Measurements from ENCODE around the gene GNG7. TPM values are rescaled to one million over a fixed set of nuclear protein-coding genes. Genes with fewer than 3 reads are reported as not detected.
"Not testable (repeated sequence)": the region's sequence is repeated elsewhere in the genome, so short reads cannot be mapped to it uniquely, and the experiment has no call there.

GNG7 gene
- total RNA-seq, 2 donors from 2014 or later, result 2.1 to 4.5 TPM

DNA sequence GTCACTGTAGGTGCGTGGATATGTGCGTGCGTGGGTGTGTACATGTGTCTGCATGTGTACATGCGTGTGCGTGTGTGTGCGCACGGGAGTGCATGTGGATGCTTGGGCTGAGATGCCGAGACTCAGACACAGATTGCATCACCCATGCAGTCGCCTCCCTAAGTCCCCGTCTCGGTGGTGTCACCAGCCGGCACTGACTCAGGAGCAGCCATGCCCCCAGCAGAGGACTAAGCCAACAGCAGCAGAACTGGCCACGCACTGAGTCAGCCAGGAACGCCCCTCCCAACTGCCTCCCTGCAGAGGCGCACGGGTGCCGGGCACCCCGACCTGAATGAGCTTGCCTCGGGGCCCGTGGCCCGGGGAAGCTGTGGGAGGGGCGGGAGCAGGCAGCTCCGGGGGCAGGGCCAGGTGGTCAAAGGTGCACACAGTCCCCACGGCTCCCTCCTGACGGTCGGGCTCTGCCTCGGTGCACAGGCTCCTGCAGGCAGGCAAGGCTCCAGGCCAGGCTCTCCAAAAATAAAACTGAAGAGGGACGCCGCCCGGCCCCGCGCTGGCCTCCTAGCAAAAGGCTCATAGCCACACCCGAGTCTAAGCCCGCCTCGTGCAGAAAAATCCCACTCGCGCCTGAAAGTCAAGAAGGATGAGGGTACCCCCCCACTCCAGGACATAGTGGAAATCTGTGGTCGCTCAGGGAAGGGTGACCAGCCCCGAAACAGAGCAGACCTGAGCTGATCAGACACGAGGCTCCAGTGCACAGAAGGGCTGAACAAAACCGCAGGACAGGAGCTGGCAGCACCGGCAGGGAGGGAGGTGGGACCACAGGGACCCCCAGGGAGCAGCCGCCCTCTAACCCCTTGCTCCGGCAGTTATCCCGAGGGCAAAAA, 177.4 kb downstream of the GNG7 start:
- ATAC-seq (no peak), DNase-seq (no peak)
- Mint-ChIP-seq H3K27ac (no peak overlapping the region), H3K36me3 (ENCODE audit: low read depth) (no peaks in the 10 kb centered on the region), H3K4me3 (no peak overlapping the region), H3K4me1 (no peaks in the 10 kb centered on the region), H3K27me3 (no peaks in the 10 kb centered on the region)
- no peaks in the 10 kb centered on the region for H3K9me3 ChIP-seq (ENCODE audit: control insufficient read depth, low read length, poor library complexity, severe bottlenecking)

- H3K36me3 Mint-ChIP-seq (ENCODE audit: low read depth), result no peaks in the 10 kb centered on the region
- no peak overlapping the region for H3K27ac Mint-ChIP-seq
- no peak for DNase-seq
- no peaks in the 10 kb centered on the region for H3K9me3 ChIP-seq (ENCODE audit: control insufficient read depth, low read length, poor library complexity, severe bottlenecking)
- no peaks in the 10 kb centered on the region for H3K4me1 Mint-ChIP-seq
- no peak overlapping the region for H3K4me3 Mint-ChIP-seq
- no peaks in the 10 kb centered on the region for H3K27me3 Mint-ChIP-seq
- no peak for ATAC-seq
These were observed 178.1 kb downstream of the GNG7 start for GRCh38 chr19:2524361-2524839.

GRCh38 chr19:2523630-2524311, 178.7 kb downstream of the GNG7 start:
- H3K27ac Mint-ChIP-seq, result no peak overlapping the region
- no peak for ATAC-seq

GRCh38 chr19:2519482-2519881, 183.0 kb downstream of the GNG7 start:
- H3K4me3 Mint-ChIP-seq, result no peak overlapping the region
- DNase-seq, result no peak
- ATAC-seq, result no peak
- H3K4me1 Mint-ChIP-seq, result peaks cover 4% of the 10 kb centered on the region
- no peaks in the 10 kb centered on the region for H3K36me3 Mint-ChIP-seq (ENCODE audit: low read depth)
- no peak overlapping the region for H3K27ac Mint-ChIP-seq
- no peaks in the 10 kb centered on the region for H3K9me3 ChIP-seq (ENCODE audit: control insufficient read depth, low read length, poor library complexity, severe bottlenecking)
- no peaks in the 10 kb centered on the region for H3K27me3 Mint-ChIP-seq

More at GRCh38 chr19:2523630-2524311, 178.7 kb downstream of the GNG7 start:
- H3K9me3 ChIP-seq (ENCODE audit: control insufficient read depth, low read length, poor library complexity, severe bottlenecking), result no peaks in the 10 kb centered on the region
- Mint-ChIP-seq H3K36me3 (ENCODE audit: low read depth) (no peaks in the 10 kb centered on the region), H3K27me3 (no peaks in the 10 kb centered on the region), H3K4me1 (no peaks in the 10 kb centered on the region), H3K4me3 (no peak overlapping the region)
- no peak for DNase-seq

DNA sequence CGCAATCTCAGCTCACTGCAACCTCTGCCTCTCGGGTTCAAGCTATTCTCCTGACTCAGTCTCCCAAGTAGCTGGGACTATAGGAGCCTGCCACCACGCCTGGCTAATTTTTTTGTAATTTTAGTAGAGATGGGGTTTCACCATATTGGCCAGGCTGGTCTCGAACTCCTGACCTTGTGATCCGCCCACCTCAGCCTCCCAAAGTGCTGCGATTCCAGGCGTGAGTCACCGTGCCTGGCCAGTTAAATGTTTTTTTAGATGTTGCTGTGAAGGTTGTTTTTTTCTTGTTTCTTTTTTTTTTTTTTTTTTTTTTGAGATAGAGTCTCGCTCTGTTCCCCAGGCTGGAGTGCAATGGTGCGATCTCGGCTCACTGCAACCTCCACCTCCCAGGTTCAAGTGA, 183.6 kb downstream of the GNG7 start:
- not testable (repeated sequence) for DNase-seq; H3K4me1 Mint-ChIP-seq; H3K27me3 Mint-ChIP-seq; ATAC-seq; H3K4me3 Mint-ChIP-seq; H3K27ac Mint-ChIP-seq; H3K36me3 Mint-ChIP-seq (ENCODE audit: low read depth); H3K9me3 ChIP-seq (ENCODE audit: control insufficient read depth, low read length, poor library complexity, severe bottlenecking)

- Mint-ChIP-seq H3K27me3 (no peaks in the 10 kb centered on the region), H3K36me3 (ENCODE audit: low read depth) (no peaks in the 10 kb centered on the region), H3K4me1 (peaks cover 4% of the 10 kb centered on the region), H3K4me3 (no peak overlapping the region), H3K27ac (no peak overlapping the region)
- no peaks in the 10 kb centered on the region for H3K9me3 ChIP-seq (ENCODE audit: control insufficient read depth, low read length, poor library complexity, severe bottlenecking)
- ATAC-seq (no peak), DNase-seq (no peak)
These were observed 184.5 kb downstream of the GNG7 start for GRCh38 chr19:2517881-2518601.

DNA sequence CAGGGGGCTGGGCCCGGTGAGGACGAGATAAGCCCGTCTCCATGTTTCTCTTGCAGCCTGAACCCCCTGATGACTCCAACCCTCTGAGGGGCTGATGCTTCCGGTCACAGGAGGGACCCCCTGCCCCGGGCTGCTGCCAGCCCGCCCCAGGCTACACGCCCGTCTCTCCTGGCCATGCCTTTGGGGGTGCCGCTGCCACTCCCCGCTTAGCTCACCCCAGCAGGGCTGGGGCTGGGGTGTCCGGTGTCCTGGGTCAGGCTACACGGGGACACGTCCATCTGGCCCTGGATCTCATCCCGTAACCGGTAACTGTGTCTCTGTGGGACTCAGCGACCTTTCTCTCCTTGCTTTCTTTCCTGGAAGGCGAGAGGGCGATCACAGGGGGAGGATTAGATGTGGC, 185.8 kb downstream of the GNG7 start:
- H3K4me3 Mint-ChIP-seq, result no peak overlapping the region
- no peaks in the 10 kb centered on the region for H3K36me3 Mint-ChIP-seq (ENCODE audit: low read depth)
- ATAC-seq (no peak), DNase-seq (no peak)
- H3K4me1 Mint-ChIP-seq, result peaks cover 4% of the 10 kb centered on the region
- H3K27ac Mint-ChIP-seq, result no peak overlapping the region
- H3K9me3 ChIP-seq (ENCODE audit: control insufficient read depth, low read length, poor library complexity, severe bottlenecking), result no peaks in the 10 kb centered on the region
- H3K27me3 Mint-ChIP-seq, result no peaks in the 10 kb centered on the region

GRCh38 chr19:2514981-2515518, 187.4 kb downstream of the GNG7 start:
- Mint-ChIP-seq H3K4me3 (no peak overlapping the region), H3K27me3 (no peaks in the 10 kb centered on the region), H3K4me1 (peaks cover 4% of the 10 kb centered on the region), H3K36me3 (ENCODE audit: low read depth) (no peaks in the 10 kb centered on the region), H3K27ac (peak overlapping the region; percentile 51)
- H3K9me3 ChIP-seq (ENCODE audit: control insufficient read depth, low read length, poor library complexity, severe bottlenecking), result no peaks in the 10 kb centered on the region
- DNase-seq, result no peak
- no peak for ATAC-seq

- H3K27ac Mint-ChIP-seq, result no peak overlapping the region
- no peak overlapping the region for H3K4me3 Mint-ChIP-seq
- no peak for ATAC-seq
- no peaks in the 10 kb centered on the region for H3K27me3 Mint-ChIP-seq
- DNase-seq, result no peak
- H3K36me3 Mint-ChIP-seq (ENCODE audit: low read depth), result no peaks in the 10 kb centered on the region
- no peaks in the 10 kb centered on the region for H3K9me3 ChIP-seq (ENCODE audit: control insufficient read depth, low read length, poor library complexity, severe bottlenecking)
- H3K4me1 Mint-ChIP-seq, result peaks cover 8% of the 10 kb centered on the region
These were observed 189.7 kb downstream of the GNG7 start for GRCh38 chr19:2512523-2513431.

DNA sequence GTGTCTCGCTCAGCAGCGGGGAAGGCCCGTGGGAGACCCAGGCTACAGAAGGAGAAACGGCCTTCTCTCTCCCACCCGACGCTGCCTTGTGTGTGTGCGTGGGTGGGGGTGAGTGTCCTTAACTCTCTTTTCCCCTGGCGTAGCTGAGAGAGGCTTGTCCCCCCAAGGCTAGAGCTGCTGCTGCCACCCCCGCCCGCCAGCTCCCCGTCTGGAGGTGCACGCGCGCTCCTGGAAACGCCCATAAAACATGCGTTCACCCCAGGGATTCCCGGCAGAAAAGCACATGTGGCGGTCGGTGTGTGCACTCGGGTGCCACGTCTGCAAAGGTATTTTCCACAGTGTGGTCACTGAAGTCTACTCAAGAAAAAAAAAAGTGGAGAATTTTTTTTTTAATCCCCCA, 190.5 kb downstream of the GNG7 start:
- H3K4me1 Mint-ChIP-seq, result peaks cover 12% of the 10 kb centered on the region
- no peak overlapping the region for H3K4me3 Mint-ChIP-seq
- no peaks in the 10 kb centered on the region for H3K36me3 Mint-ChIP-seq (ENCODE audit: low read depth)
- ATAC-seq, result no peak
- DNase-seq, result no peak
- no peak overlapping the region for H3K27ac Mint-ChIP-seq
- H3K27me3 Mint-ChIP-seq, result no peaks in the 10 kb centered on the region
- H3K9me3 ChIP-seq (ENCODE audit: control insufficient read depth, low read length, poor library complexity, severe bottlenecking), result no peaks in the 10 kb centered on the region

GRCh38 chr19:2511570-2511969, 190.9 kb downstream of the GNG7 start:
- DNase-seq (no peak), ATAC-seq (no peak)
- no peak overlapping the region for H3K4me3 Mint-ChIP-seq

GRCh38 chr19:2509096-2509495, 193.4 kb downstream of the GNG7 start:
- H3K27me3 Mint-ChIP-seq, result no peaks in the 10 kb centered on the region
- H3K9me3 ChIP-seq (ENCODE audit: control insufficient read depth, low read length, poor library complexity, severe bottlenecking), result no peaks in the 10 kb centered on the region
- ATAC-seq, result no peak
- no peak overlapping the region for H3K4me3 Mint-ChIP-seq
- no peak overlapping the region for H3K27ac Mint-ChIP-seq
- no peaks in the 10 kb centered on the region for H3K36me3 Mint-ChIP-seq (ENCODE audit: low read depth)
- peaks cover 10% of the 10 kb centered on the region for H3K4me1 Mint-ChIP-seq
- no peak for DNase-seq

More at GRCh38 chr19:2511570-2511969, 190.9 kb downstream of the GNG7 start:
- H3K4me1 Mint-ChIP-seq, result peaks cover 13% of the 10 kb centered on the region
- H3K27ac Mint-ChIP-seq, result no peak overlapping the region
- no peaks in the 10 kb centered on the region for H3K9me3 ChIP-seq (ENCODE audit: control insufficient read depth, low read length, poor library complexity, severe bottlenecking)
- no peaks in the 10 kb centered on the region for H3K36me3 Mint-ChIP-seq (ENCODE audit: low read depth)
- H3K27me3 Mint-ChIP-seq, result no peaks in the 10 kb centered on the region
